ENCODE results near the gene S1PR5. TPM values are rescaled to one million over a fixed set of nuclear protein-coding genes. Genes with fewer than 3 reads are reported as not detected.
"Not testable (repeated sequence)": the region's sequence is repeated elsewhere in the genome, so short reads cannot be mapped to it uniquely, and the experiment has no call there.

Gene S1PR5
- total RNA-seq, 1 experiment from 2014 or later: 4.4 TPM

DNA sequence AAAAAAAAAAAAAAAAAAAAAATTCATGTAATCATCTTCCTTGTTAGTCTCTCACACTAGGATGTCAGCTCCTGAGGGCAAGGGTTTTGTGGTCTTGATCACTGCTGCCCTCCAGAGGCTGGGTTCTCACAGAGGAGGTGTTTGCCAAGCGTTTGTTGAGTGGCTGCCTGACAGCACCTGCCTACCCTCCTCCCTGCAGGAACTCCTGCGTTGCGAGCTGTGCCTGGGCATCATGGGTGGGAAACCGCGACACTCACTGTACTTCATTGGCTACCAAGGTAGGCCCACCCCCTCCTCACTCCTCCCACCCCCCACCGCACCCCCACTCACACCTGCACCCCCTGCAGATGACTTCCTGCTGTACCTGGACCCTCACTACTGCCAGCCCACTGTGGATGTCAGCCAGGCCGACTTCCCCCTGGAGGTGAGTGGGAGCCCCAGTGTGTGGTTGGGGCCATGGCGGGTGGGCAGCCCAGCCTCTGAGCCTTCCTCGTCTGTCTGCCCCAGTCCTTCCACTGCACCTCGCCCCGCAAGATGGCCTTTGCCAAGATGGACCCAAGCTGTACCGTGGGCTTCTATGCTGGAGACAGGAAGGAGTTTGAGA is 34.6 kb upstream of the S1PR5 start:
- BruUV-seq (replicated peaks): no TSS peak
- no peaks in the 10 kb centered on the region for H4K20me1 ChIP-seq (ENCODE audit: insufficient read depth)
- no peaks in the 10 kb centered on the region for H3K9me2 ChIP-seq (ENCODE audit: insufficient read depth)
- no peak overlapping the region for H2AFZ ChIP-seq (ENCODE audit: low read depth, low read length, poor library complexity, severe bottlenecking)
- peaks cover under 1% of the 10 kb centered on the region; the same call in 1 of the 2 replicates for H3K79me2 ChIP-seq (ENCODE audit: insufficient read depth, low read length)
- RAD21 ChIA-PET (ENCODE audit: low non-redundant PET in 1 of 2, low total read pairs in 2 of 2, uncharacterized antibody in 2 of 2, unreplicated experiment in 2 of 2): no interaction called here
- no peaks in the 10 kb centered on the region for H3K27me3 ChIP-seq (ENCODE audit: insufficient read depth, low read length)
- no peak overlapping the region for H3K4me2 ChIP-seq (ENCODE audit: low read length)
- intact Hi-C loops (cut with micrococcal nuclease): no loop called here
- H3K9me3 ChIP-seq (ENCODE audit: control insufficient read depth in 1 of 2, insufficient read depth in 1 of 2, low read depth in 1 of 2, low read length in 2 of 2): no peaks in the 10 kb centered on the region
- H3K27ac ChIP-seq (ENCODE audit: low read depth, low read length): no peak overlapping the region
- no peak for TF ChIP-seq ELF1 (IDR thresholded peaks at IDR 0.05; ENCODE audit: borderline replicate concordance, low read depth)
- TF ChIP-seq, protein P1, sequence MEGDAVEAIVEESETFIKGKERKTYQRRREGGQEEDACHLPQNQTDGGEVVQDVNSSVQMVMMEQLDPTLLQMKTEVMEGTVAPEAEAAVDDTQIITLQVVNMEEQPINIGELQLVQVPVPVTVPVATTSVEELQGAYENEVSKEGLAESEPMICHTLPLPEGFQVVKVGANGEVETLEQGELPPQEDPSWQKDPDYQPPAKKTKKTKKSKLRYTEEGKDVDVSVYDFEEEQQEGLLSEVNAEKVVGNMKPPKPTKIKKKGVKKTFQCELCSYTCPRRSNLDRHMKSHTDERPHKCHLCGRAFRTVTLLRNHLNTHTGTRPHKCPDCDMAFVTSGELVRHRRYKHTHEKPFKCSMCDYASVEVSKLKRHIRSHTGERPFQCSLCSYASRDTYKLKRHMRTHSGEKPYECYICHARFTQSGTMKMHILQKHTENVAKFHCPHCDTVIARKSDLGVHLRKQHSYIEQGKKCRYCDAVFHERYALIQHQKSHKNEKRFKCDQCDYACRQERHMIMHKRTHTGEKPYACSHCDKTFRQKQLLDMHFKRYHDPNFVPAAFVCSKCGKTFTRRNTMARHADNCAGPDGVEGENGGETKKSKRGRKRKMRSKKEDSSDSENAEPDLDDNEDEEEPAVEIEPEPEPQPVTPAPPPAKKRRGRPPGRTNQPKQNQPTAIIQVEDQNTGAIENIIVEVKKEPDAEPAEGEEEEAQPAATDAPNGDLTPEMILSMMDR (IDR thresholded peaks at IDR 0.05 in 2 of 3, conservative IDR thresholded peaks at IDR 0.05 in 1 of 3; ENCODE audit: borderline replicate concordance in 1 of 3, insufficient read depth in 1 of 3, low read depth in 2 of 3, low read length in 2 of 3): peak in 2 of 3 experiments; percentile 22 to 38; a peak in 4 of 6 replicates
- H3K4me1 ChIP-seq (ENCODE audit: control insufficient read depth in 1 of 2, insufficient read depth in 2 of 2, low read length in 2 of 2): no peaks in the 10 kb centered on the region
- peaks cover 15 to 50% of the 10 kb centered on the region in 2 experiments; a peak in 3 of 4 replicates for H3K36me3 ChIP-seq (ENCODE audit: control insufficient read depth in 1 of 2, insufficient read depth in 2 of 2, low read length in 2 of 2)
- DNase-seq (ENCODE audit: low read depth, low spot score) (peak; percentile 33), ATAC-seq (peak; percentile 50)
- CTCF ChIA-PET: interaction anchor here (1.0 to 2.6 kb wide), 4 partner anchors 9 to 68 kb away, joined by 4 to 15 read pairs (median 7); partner anchors contain the start of gene ATG4D
- POLR2A ChIA-PET: interaction anchor here (0.9 to 1.7 kb wide), 2 partner anchors 9 to 14 kb away, joined by 4 to 5 read pairs; partner anchors contain the start of genes ATG4D and KRI1
- no peak overlapping the region for H3K9ac ChIP-seq (ENCODE audit: low read length)
- no peak overlapping the region for H3K4me3 ChIP-seq (replicated peaks in 1 of 2; ENCODE audit: low read depth in 1 of 2, low read length in 2 of 2)

- H3K27me3 ChIP-seq (ENCODE audit: insufficient read depth, low read length); RAD21 ChIA-PET (ENCODE audit: low non-redundant PET in 1 of 2, low total read pairs in 2 of 2, uncharacterized antibody in 2 of 2, unreplicated experiment in 2 of 2); H4K20me1 ChIP-seq (ENCODE audit: insufficient read depth); H3K79me2 ChIP-seq (ENCODE audit: insufficient read depth, low read length); BruUV-seq (replicated peaks); H3K9me3 ChIP-seq (ENCODE audit: control insufficient read depth in 1 of 2, insufficient read depth in 1 of 2, low read depth in 1 of 2, low read length in 2 of 2); H3K4me1 ChIP-seq (ENCODE audit: control insufficient read depth in 1 of 2, insufficient read depth in 2 of 2, low read length in 2 of 2); DNase-seq (ENCODE audit: low read depth, low spot score); H3K4me2 ChIP-seq (ENCODE audit: low read length); intact Hi-C loops (cut with micrococcal nuclease); H3K9ac ChIP-seq (ENCODE audit: low read length); H3K4me3 ChIP-seq (replicated peaks in 1 of 2; ENCODE audit: low read depth in 1 of 2, low read length in 2 of 2); POLR2A ChIA-PET; ATAC-seq; H2AFZ ChIP-seq (ENCODE audit: low read depth, low read length, poor library complexity, severe bottlenecking); H3K9me2 ChIP-seq (ENCODE audit: insufficient read depth); H3K27ac ChIP-seq (ENCODE audit: low read depth, low read length): not testable (repeated sequence)
- CTCF ChIA-PET: interaction anchor here (1.0 to 2.6 kb wide), 4 partner anchors 9 to 67 kb away, joined by 4 to 15 read pairs (median 7); partner anchors contain the start of gene ATG4D
- H3K36me3 ChIP-seq (ENCODE audit: control insufficient read depth in 1 of 2, insufficient read depth in 2 of 2, low read length in 2 of 2): peaks cover 15 to 48% of the 10 kb centered on the region in 2 experiments; a peak in 3 of 4 replicates
Observed at GRCh38 chr19:10551006-10551405, 33.8 kb upstream of the S1PR5 start.

Data from HCT116 (cell line).